Sigmoid colon (tissue), 7 donors: Measurements from ENCODE around the gene PCGF3. TPM values are rescaled to one million over a fixed set of nuclear protein-coding genes. Genes with fewer than 3 reads are reported as not detected.

ENCODE experiments used
- DNase-seq: peaks from one replicate; pipeline ENCODE4 v3.0.0-alpha.2; 2019
- H3K27ac ChIP-seq, 4 donors: fragments of 200-600 bp; sonication (generic); one replicate each; pipeline ENCODE4 v1.5.1; 2016 to 2019; ENCODE audit warnings: mild to moderate bottlenecking in 1 of 4
- H3K27me3 ChIP-seq, 3 donors: fragments of 200-600 bp; sonication (generic); one replicate each; pipeline ENCODE4 v1.5.1; 2019; ENCODE audit warnings: mild to moderate bottlenecking in 1 of 3
- H3K36me3 ChIP-seq, 4 donors: fragments of 200-600 bp; sonication (generic); one replicate each; pipeline ENCODE4 v1.5.1; 2016 to 2019
- H3K4me1 ChIP-seq, 4 donors: fragments of 200-600 bp; sonication (generic); one replicate each; pipeline ENCODE4 v1.5.1; 2017 to 2019
- H3K4me3 ChIP-seq, 4 donors: fragments of 200-600 bp; sonication (generic); one replicate each; pipeline ENCODE4 v1.5.1; 2017 to 2019; ENCODE audit warnings: mild to moderate bottlenecking in 2 of 4, moderate library complexity in 1 of 4
- H3K9me3 ChIP-seq, 4 donors: fragments of 200-600 bp in 3 of 4; sonication (generic) in 3 of 4; one replicate each; pipeline versions ENCODE4 v1.5.1 to v1.6.1; 2013 to 2019
- CTCF ChIP-seq, 4 experiments: fragments of 450-650 bp in 3 of 4; fragments of 200-600 bp in 1 of 4; IDR thresholded peaks; one replicate each; pipeline ENCODE4 v1.5.1; 2016 to 2019; ENCODE audit warnings: antibody characterized with exemption in 4 of 4, mild to moderate bottlenecking in 3 of 4, moderate library complexity in 2 of 4
- EP300 ChIP-seq, 4 donors: sonication (generic); formaldehyde crosslinking; IDR thresholded peaks; one replicate each; pipeline ENCODE4 v1.6.1; 2017; ENCODE audit warnings: antibody characterized with exemption in 4 of 4
- POLR2A ChIP-seq, 2 donors: fragments of 450-650 bp; IDR thresholded peaks; one replicate each; pipeline ENCODE4 v1.6.1; 2016; ENCODE audit warnings: antibody characterized with exemption in 2 of 2, mild to moderate bottlenecking in 2 of 2, moderate library complexity in 2 of 2
- POLR2AphosphoS5 ChIP-seq, 4 donors: sonication (generic); formaldehyde crosslinking; IDR thresholded peaks; one replicate each; pipeline ENCODE4 v1.6.1; 2017; ENCODE audit warnings: antibody characterized with exemption in 4 of 4
- WGBS, 2 donors: extraction: QIAGEN DNeasy Blood & Tissue Kit; methylation state at CpG; one replicate each; pipeline ENCODE4 v1.1.7; 2013; 5-methylcytosine and 5-hydroxymethylcytosine counted together
- intact Hi-C: fragments of 100-400 bp; cut with DNase I; formaldehyde crosslinking; loops from one replicate; pipeline ENCODE4 v1.15.1; 2023
- polyA plus RNA-seq, 3 donors: library from polyadenylated mRNA; stranded (reverse); fragments of 200-250 nt; gene quantifications; one replicate each; pipeline ENCODE4 v1.2.3, GENCODE V29; 2013
- total RNA-seq, 4 donors: library from RNA; depleted of rRNA; stranded (reverse); fragments of >200 nt; gene quantifications; one replicate each; pipeline ENCODE4 v1.1.0, GENCODE V29; 2016
- donor health status: healthy with polysubstance abuse.
- donor health status: Bipolar disorder and iron deficiency.
- donor health status: healthy.

Gene PCGF3
- total and polyA plus RNA-seq, 7 donors = 15.6 to 60.1 (median 29.8) TPM

DNA sequence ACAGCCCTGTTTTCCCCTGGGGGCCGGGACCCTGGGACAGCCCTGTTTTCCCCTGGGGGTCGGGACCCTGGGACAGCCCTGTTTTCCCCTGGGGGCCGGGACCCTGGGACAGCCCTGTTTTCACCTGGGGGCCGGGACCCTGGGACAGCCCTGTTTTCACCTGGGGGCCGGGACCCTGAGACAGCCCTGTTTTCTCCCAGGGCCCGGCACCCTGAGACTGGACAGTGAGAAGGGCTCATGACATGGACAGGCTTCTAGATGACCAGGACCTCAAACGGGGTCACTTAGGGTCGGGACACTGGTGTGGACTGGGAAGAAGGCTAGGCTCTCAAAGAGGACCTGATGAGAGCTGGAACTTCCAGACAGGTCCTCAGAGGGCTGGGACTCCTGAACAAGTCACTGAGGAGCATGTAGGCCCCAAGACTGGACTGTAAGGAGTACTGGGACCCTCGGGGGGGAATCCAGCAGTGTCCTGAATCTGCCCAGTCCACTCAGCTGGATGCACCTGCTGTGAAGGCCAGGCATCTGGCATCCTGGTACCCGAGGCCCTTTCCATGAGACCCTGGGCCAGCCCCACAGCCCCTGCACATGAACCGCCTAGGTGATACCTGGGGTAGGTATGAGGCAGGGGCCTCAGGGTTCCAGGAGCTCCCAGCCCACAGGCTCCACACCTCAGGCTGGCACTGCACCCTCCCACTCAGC, 2.4 kb downstream of the PCGF3 start:
- WGBS, 2 donors = 84 to 89% methylated on average over 11 of the region's 11 CpGs
- H3K4me1 ChIP-seq = peaks cover 0 to 35% (median 30%) of the 10 kb centered on the region in 4 donors
- H3K27me3 ChIP-seq = no peaks in the 10 kb centered on the region
- TF ChIP-seq POLR2AphosphoS5 (IDR thresholded peaks at IDR 0.05) (no peak), CTCF (IDR thresholded peaks at IDR 0.05) (no peak), EP300 (IDR thresholded peaks at IDR 0.05) (no peak), POLR2A (IDR thresholded peaks at IDR 0.05) (no peak)
- no peaks in the 10 kb centered on the region for H3K9me3 ChIP-seq
- H3K27ac ChIP-seq = no peak overlapping the region
- no peaks in the 10 kb centered on the region for H3K36me3 ChIP-seq
- DNase-seq = peak; percentile 58
- peak overlapping the region in 1 of 4 donors; percentile 96 for H3K4me3 ChIP-seq
- intact Hi-C loops = no loop called here

- no peak for TF ChIP-seq POLR2A (IDR thresholded peaks at IDR 0.05)
- no peak for TF ChIP-seq CTCF (IDR thresholded peaks at IDR 0.05)
- TF ChIP-seq EP300 (IDR thresholded peaks at IDR 0.05) = no peak
- TF ChIP-seq POLR2AphosphoS5 (IDR thresholded peaks at IDR 0.05) = no peak
- 89 to 91% methylated on average over 6 of the region's 6 CpGs for WGBS, 2 donors
- Histone ChIP-seq H3K36me3 (no peaks in the 10 kb centered on the region), H3K9me3 (no peaks in the 10 kb centered on the region), H3K27me3 (no peaks in the 10 kb centered on the region), H3K27ac (no peak overlapping the region), H3K4me1 (peaks cover 0 to 35% (median 30%) of the 10 kb centered on the region in 4 donors), H3K4me3 (no peak overlapping the region)
- intact Hi-C loops = no loop called here
- peak; percentile 48 for DNase-seq
Observed at GRCh38 chr4:708631-708933, 3.0 kb downstream of the PCGF3 start.

DNA sequence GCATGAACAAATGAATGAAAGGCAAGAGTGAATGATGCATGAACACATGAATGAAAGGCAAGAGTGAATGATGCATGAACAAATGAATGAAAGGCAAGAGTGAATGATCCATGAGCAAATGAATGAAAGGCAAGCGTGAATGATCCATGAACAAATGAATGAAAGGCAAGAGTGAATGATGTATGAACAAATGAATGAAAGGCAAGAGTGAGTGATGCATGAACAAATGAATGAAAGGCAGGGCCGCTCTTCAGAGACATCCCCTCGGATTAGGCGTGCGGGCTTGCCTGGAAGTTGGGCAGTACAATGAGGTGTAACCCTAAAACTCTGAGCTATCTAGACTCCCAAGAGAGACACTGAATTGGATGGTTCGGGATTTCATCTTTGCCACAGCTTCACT, 3.7 kb downstream of the PCGF3 start:
- no peak for TF ChIP-seq POLR2A (IDR thresholded peaks at IDR 0.05)
- TF ChIP-seq CTCF (IDR thresholded peaks at IDR 0.05) = no peak
- no peak for TF ChIP-seq EP300 (IDR thresholded peaks at IDR 0.05)
- no peak for TF ChIP-seq POLR2AphosphoS5 (IDR thresholded peaks at IDR 0.05)
- H3K27me3 ChIP-seq = no peaks in the 10 kb centered on the region
- WGBS, 2 donors = 94 to 96% methylated on average over 6 of the region's 6 CpGs
- no peak for DNase-seq
- intact Hi-C loops = no loop called here
- peaks cover 0 to 35% (median 30%) of the 10 kb centered on the region in 4 donors for H3K4me1 ChIP-seq
- no peak overlapping the region for H3K4me3 ChIP-seq
- H3K36me3 ChIP-seq = peaks cover 0 to 6% (median 0%) of the 10 kb centered on the region in 4 donors
- no peak overlapping the region for H3K27ac ChIP-seq
- H3K9me3 ChIP-seq = no peaks in the 10 kb centered on the region

DNA sequence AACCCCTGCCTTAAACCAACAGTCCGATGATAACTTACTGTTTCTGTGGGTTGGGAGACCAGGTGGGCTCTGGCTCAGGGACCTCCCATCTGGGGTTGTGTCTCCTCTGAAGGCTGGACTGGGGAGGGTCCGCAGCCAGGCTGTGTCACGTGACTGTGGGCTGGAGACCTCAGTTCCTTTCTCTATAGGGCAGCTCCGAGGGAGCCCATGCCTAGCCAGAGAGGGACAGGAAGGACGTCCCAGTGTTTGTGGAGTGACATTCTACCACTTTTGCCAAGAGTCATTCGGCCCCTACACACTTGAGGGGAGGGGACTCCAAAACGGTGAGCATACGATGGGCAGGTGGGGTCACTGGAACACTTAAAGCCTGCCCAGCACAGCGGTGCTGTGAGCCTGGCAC, 4.5 kb downstream of the PCGF3 start:
- Histone ChIP-seq H3K27me3 (no peaks in the 10 kb centered on the region), H3K27ac (no peak overlapping the region), H3K4me3 (no peak overlapping the region), H3K4me1 (peaks cover 0 to 33% (median 29%) of the 10 kb centered on the region in 4 donors), H3K9me3 (no peaks in the 10 kb centered on the region), H3K36me3 (peaks cover 0 to 9% (median 0%) of the 10 kb centered on the region in 4 donors)
- 81% methylated on average over 9 of the region's 9 CpGs for WGBS, 2 donors
- intact Hi-C loops = no loop called here
- no peak for TF ChIP-seq POLR2A (IDR thresholded peaks at IDR 0.05)
- TF ChIP-seq EP300 (IDR thresholded peaks at IDR 0.05) = no peak
- TF ChIP-seq POLR2AphosphoS5 (IDR thresholded peaks at IDR 0.05) = no peak
- TF ChIP-seq CTCF (IDR thresholded peaks at IDR 0.05) = no peak
- DNase-seq = peak; percentile 61

DNA sequence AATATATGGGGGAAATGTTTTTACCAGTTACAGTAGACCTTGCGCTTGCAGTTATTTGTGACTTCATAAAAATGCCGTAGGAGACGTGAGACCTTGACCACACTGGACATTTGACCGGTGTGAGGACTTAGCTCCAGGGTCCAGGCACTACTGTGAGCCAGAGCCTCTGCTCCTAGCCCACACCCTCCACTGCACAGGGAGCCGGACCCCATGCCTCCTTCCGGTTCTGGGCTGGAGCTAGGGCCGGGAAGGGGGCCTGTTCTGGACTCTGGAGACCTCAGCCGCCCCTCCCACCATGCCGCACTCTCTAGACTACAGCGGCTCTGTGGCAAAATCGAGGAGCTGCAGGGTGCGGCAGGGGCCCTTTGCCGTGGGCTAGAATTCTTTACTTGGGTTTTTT, 5.3 kb downstream of the PCGF3 start:
- DNase-seq = peak; percentile 54
- H3K27me3 ChIP-seq = no peaks in the 10 kb centered on the region
- no peak overlapping the region for H3K4me3 ChIP-seq
- H3K36me3 ChIP-seq = peaks cover 0 to 9% (median 0%) of the 10 kb centered on the region in 4 donors
- TF ChIP-seq CTCF (IDR thresholded peaks at IDR 0.05) (no peak), POLR2AphosphoS5 (IDR thresholded peaks at IDR 0.05) (no peak)
- H3K27ac ChIP-seq = no peak overlapping the region
- intact Hi-C loops = no loop called here
- whole genome bisulfite sequencing, 2 donors = 93 to 95% methylated on average over 13 of the region's 13 CpGs
- H3K4me1 ChIP-seq = peaks cover 0 to 30% (median 28%) of the 10 kb centered on the region in 4 donors
- H3K9me3 ChIP-seq = no peaks in the 10 kb centered on the region
